Measurements from ENCODE around the gene NFE2L2.
"Not testable (repeated sequence)": the region's sequence is repeated elsewhere in the genome, so short reads cannot be mapped to it uniquely, and the experiment has no call there.

NFE2L2 gene

GRCh38 chr2:177268901-177269300 lies 4.4 kb upstream of the NFE2L2 start:
- H3K4me3 ChIP-seq (ENCODE audit: low read depth, low read length) = no peak overlapping the region
- TF ChIP-seq CTCF (IDR thresholded peaks at IDR 0.05; ENCODE audit: borderline replicate concordance, insufficient read depth, low read depth, low read length) = no peak

- TF ChIP-seq CTCF (IDR thresholded peaks at IDR 0.05; ENCODE audit: borderline replicate concordance, insufficient read depth, low read depth, low read length) = no peak
- H3K4me3 ChIP-seq (ENCODE audit: low read depth, low read length) = no peak overlapping the region
These were observed 3.8 kb upstream of the NFE2L2 start for GRCh38 chr2:177268187-177268871.

GRCh38 chr2:177266955-177267354 lies 2.4 kb upstream of the NFE2L2 start:
- H3K4me3 ChIP-seq (ENCODE audit: low read depth, low read length) = not testable (repeated sequence)

GRCh38 chr2:177265824-177266817 lies 1.6 kb upstream of the NFE2L2 start:
- no peak overlapping the region for H3K4me3 ChIP-seq (ENCODE audit: low read depth, low read length)
- no peak for TF ChIP-seq CTCF (IDR thresholded peaks at IDR 0.05; ENCODE audit: borderline replicate concordance, insufficient read depth, low read depth, low read length)

GRCh38 chr2:177264209-177264692 lies 276 bp downstream of the NFE2L2 start:
- H3K4me3 ChIP-seq (ENCODE audit: low read depth, low read length) = peak overlapping the region; percentile 91
- TF ChIP-seq CTCF (IDR thresholded peaks at IDR 0.05; ENCODE audit: borderline replicate concordance, insufficient read depth, low read depth, low read length) = no peak

GRCh38 chr2:177263451-177264208 lies 897 bp downstream of the NFE2L2 start:
- peak; percentile 94 for TF ChIP-seq CTCF (IDR thresholded peaks at IDR 0.05; ENCODE audit: borderline replicate concordance, insufficient read depth, low read depth, low read length)
- H3K4me3 ChIP-seq (ENCODE audit: low read depth, low read length) = peak overlapping the region; percentile 91

- peak overlapping the region; percentile 91 for H3K4me3 ChIP-seq (ENCODE audit: low read depth, low read length)
- no peak for TF ChIP-seq CTCF (IDR thresholded peaks at IDR 0.05; ENCODE audit: borderline replicate concordance, insufficient read depth, low read depth, low read length)
These were observed 1.5 kb downstream of the NFE2L2 start for GRCh38 chr2:177262958-177263450.
